HG02981 (cell line): Measurements from ENCODE around the gene PSMD3.

Experiments
- ATAC-seq: cut with Tn5 transposase; IDR thresholded peaks from one replicate; pipeline ENCODE4 v1.9.1; 2021; ENCODE audit warnings: mild to moderate bottlenecking, moderate library complexity; ENCODE audit not compliant: unreplicated experiment

Gene PSMD3

DNA sequence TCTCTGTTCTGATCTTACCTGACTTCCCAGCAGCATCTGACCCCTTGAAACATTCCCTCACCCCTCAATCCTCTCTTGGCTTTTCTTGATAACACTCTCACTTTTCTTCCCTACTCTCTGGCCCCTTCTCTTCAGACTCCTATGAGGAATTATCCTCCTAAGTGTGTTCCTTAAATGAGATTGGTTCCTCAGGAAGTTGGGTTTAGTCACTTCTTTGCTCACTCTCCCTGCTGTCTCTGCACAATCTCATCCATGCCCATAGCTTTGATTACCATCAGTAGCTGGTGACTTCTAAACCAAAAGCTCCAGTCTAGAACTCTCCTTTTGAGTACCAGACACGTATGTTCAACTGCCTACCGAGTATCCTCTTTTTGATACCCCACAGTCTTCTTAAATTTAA lies 60.6 kb downstream of the PSMD3 start:
- no peak for ATAC-seq
